ENCODE results near the gene MRPL2. TPM values are rescaled to one million over a fixed set of nuclear protein-coding genes. Genes with fewer than 3 reads are reported as not detected.
"Not testable (repeated sequence)": the region's sequence is repeated elsewhere in the genome, so short reads cannot be mapped to it uniquely, and the experiment has no call there.

MRPL2 gene
- total and polyA plus RNA-seq, 2 donors (not counting 1 experiment from before 2014, with no cell fraction given): 18.2 to 20.3 TPM

GRCh38 chr6:43043310-43043709 lies 15.9 kb downstream of the MRPL2 start:
- Histone ChIP-seq H3K79me2 (ENCODE audit: control insufficient read depth, insufficient read depth, low read length) (no peaks in the 10 kb centered on the region), H3K9me3 (ENCODE audit: control insufficient read depth, insufficient read depth, low read depth, low read length) (no peaks in the 10 kb centered on the region), H3K4me1 (ENCODE audit: control insufficient read depth, extremely low read depth, insufficient read depth, low read length) (no peaks in the 10 kb centered on the region), H3K9ac (ENCODE audit: insufficient read depth, low read length) (no peak overlapping the region), H3K36me3 (ENCODE audit: control insufficient read depth, insufficient read depth, low read length) (peaks cover 28% of the 10 kb centered on the region), H2AFZ (ENCODE audit: low read length) (no peak overlapping the region), H3K27ac (ENCODE audit: insufficient read depth, low read length) (no peak overlapping the region), H4K20me1 (ENCODE audit: control insufficient read depth, extremely low read depth, insufficient read depth, low read length) (no peaks in the 10 kb centered on the region), H3K4me2 (ENCODE audit: extremely low read depth, insufficient read depth, low read length) (no peak overlapping the region), H3K27me3 (ENCODE audit: control insufficient read depth, insufficient read depth, low read length) (no peaks in the 10 kb centered on the region), H3K4me3 (replicated peaks in 1 of 4; ENCODE audit: control extremely low read depth in 1 of 4, insufficient read depth in 1 of 4, low read depth in 3 of 4, low read length in 4 of 4) (no peak overlapping the region)
- no peak for DNase-seq (ENCODE audit: low read depth in 2 of 2)
- TF ChIP-seq EZH2 (IDR thresholded peaks at IDR 0.05; ENCODE audit: low read length, missing control alignments): no peak
- no peak for TF ChIP-seq CTCF (conservative IDR thresholded peaks at IDR 0.05 in 1 of 2, IDR thresholded peaks at IDR 0.05 in 1 of 2; ENCODE audit: low read depth in 1 of 2, low read length in 2 of 2)

- not testable (repeated sequence) for H3K79me2 ChIP-seq (ENCODE audit: control insufficient read depth, insufficient read depth, low read length); H3K27ac ChIP-seq (ENCODE audit: insufficient read depth, low read length); H3K9ac ChIP-seq (ENCODE audit: insufficient read depth, low read length); H3K4me3 ChIP-seq (replicated peaks in 1 of 4; ENCODE audit: control extremely low read depth in 1 of 4, insufficient read depth in 1 of 4, low read depth in 3 of 4, low read length in 4 of 4); H3K27me3 ChIP-seq (ENCODE audit: control insufficient read depth, insufficient read depth, low read length); DNase-seq (ENCODE audit: low read depth in 2 of 2); H3K4me1 ChIP-seq (ENCODE audit: control insufficient read depth, extremely low read depth, insufficient read depth, low read length); H3K4me2 ChIP-seq (ENCODE audit: extremely low read depth, insufficient read depth, low read length); H2AFZ ChIP-seq (ENCODE audit: low read length); H4K20me1 ChIP-seq (ENCODE audit: control insufficient read depth, extremely low read depth, insufficient read depth, low read length); H3K9me3 ChIP-seq (ENCODE audit: control insufficient read depth, insufficient read depth, low read depth, low read length)
- H3K36me3 ChIP-seq (ENCODE audit: control insufficient read depth, insufficient read depth, low read length): peaks cover 30% of the 10 kb centered on the region
Observed at GRCh38 chr6:43041475-43041874, 17.8 kb downstream of the MRPL2 start.

- Histone ChIP-seq H3K79me2 (ENCODE audit: control insufficient read depth, insufficient read depth, low read length) (no peaks in the 10 kb centered on the region), H4K20me1 (ENCODE audit: control insufficient read depth, extremely low read depth, insufficient read depth, low read length) (no peaks in the 10 kb centered on the region), H3K36me3 (ENCODE audit: control insufficient read depth, insufficient read depth, low read length) (peaks cover 31% of the 10 kb centered on the region), H3K4me2 (ENCODE audit: extremely low read depth, insufficient read depth, low read length) (no peak overlapping the region), H3K4me1 (ENCODE audit: control insufficient read depth, extremely low read depth, insufficient read depth, low read length) (no peaks in the 10 kb centered on the region), H3K9ac (ENCODE audit: insufficient read depth, low read length) (no peak overlapping the region), H3K9me3 (ENCODE audit: control insufficient read depth, insufficient read depth, low read depth, low read length) (no peaks in the 10 kb centered on the region), H3K27me3 (ENCODE audit: control insufficient read depth, insufficient read depth, low read length) (no peaks in the 10 kb centered on the region), H2AFZ (ENCODE audit: low read length) (no peak overlapping the region), H3K4me3 (replicated peaks in 1 of 4; ENCODE audit: control extremely low read depth in 1 of 4, insufficient read depth in 1 of 4, low read depth in 3 of 4, low read length in 4 of 4) (no peak overlapping the region), H3K27ac (ENCODE audit: insufficient read depth, low read length) (no peak overlapping the region)
- no peak for DNase-seq (ENCODE audit: low read depth in 2 of 2)
- TF ChIP-seq EZH2 (IDR thresholded peaks at IDR 0.05; ENCODE audit: low read length, missing control alignments) (no peak), CTCF (conservative IDR thresholded peaks at IDR 0.05 in 1 of 2, IDR thresholded peaks at IDR 0.05 in 1 of 2; ENCODE audit: low read depth in 1 of 2, low read length in 2 of 2) (no peak)
Observed at GRCh38 chr6:43040542-43041257, 18.5 kb downstream of the MRPL2 start.

All from fibroblast of lung (primary cell).